HEK293T (cell line): ENCODE data around the gene UBE2G2.

Experiments used
- CTCF ChIA-PET: fragments of 350-600 bp; formaldehyde crosslinking; extraction: SDS; loops from one replicate; lab custom pipeline; 2021; ENCODE audit warnings: antibody characterized with exemption, inconsistent platforms; lab: Yijun Ruan, JAX
- POLR2A ChIA-PET: fragments of 350-600 bp; formaldehyde crosslinking; extraction: SDS; loops from one replicate; lab custom pipeline; 2020; ENCODE audit warnings: antibody characterized with exemption, inconsistent platforms; lab: Yijun Ruan, JAX
- DNase-seq: peaks from one replicate; pipeline ENCODE4 v3.0.0; 2012; ENCODE audit warnings: mixed read lengths; ENCODE audit errors: extremely low spot score
- ARNT ChIP-seq: fragments of 450-650 bp; IDR thresholded peaks from 2 replicates; pipeline ENCODE4 v1.6.1; 2017; ENCODE audit warnings: mild to moderate bottlenecking
- BHLHE40 ChIP-seq: fragments of 450-650 bp; IDR thresholded peaks from 2 replicates; pipeline ENCODE4 v1.6.1; 2016; ENCODE audit warnings: mild to moderate bottlenecking, moderate library complexity, borderline replicate concordance
- CTBP1 ChIP-seq: fragments of 450-650 bp; IDR thresholded peaks from 2 replicates; pipeline ENCODE4 v1.6.1; 2016; ENCODE audit warnings: borderline replicate concordance
- ELF4 ChIP-seq: fragments of 450-650 bp; IDR thresholded peaks from 2 replicates; pipeline ENCODE4 v1.6.1; 2017; ENCODE audit warnings: antibody characterized with exemption
- FOXA1 ChIP-seq: fragments of 450-650 bp; IDR thresholded peaks from 2 replicates; pipeline ENCODE4 v1.6.1; 2016; ENCODE audit warnings: mild to moderate bottlenecking
- FOXK2 ChIP-seq: fragments of 450-650 bp; IDR thresholded peaks from 2 replicates; pipeline ENCODE4 v1.6.1; 2016; ENCODE audit warnings: mild to moderate bottlenecking
- FOXM1 ChIP-seq: fragments of 450-650 bp; IDR thresholded peaks from 2 replicates; pipeline ENCODE4 v1.6.1; 2017; ENCODE audit warnings: mild to moderate bottlenecking, borderline replicate concordance
- HDGF ChIP-seq: fragments of 450-650 bp; IDR thresholded peaks from 2 replicates; pipeline ENCODE4 v1.6.1; 2017; ENCODE audit warnings: antibody characterized with exemption, borderline replicate concordance
- L3MBTL2 ChIP-seq: fragments of 450-650 bp; conservative IDR thresholded peaks from 2 replicates; pipeline ENCODE4 v1.6.1; 2016; ENCODE audit warnings: mild to moderate bottlenecking
- LEF1 ChIP-seq: fragments of 450-650 bp; IDR thresholded peaks from 2 replicates; pipeline ENCODE4 v1.6.1; 2017; ENCODE audit warnings: mild to moderate bottlenecking, borderline replicate concordance
- NFRKB ChIP-seq: fragments of 450-650 bp; IDR thresholded peaks from 2 replicates; pipeline ENCODE4 v1.6.1; 2016; ENCODE audit warnings: mild to moderate bottlenecking, moderate library complexity
- SP1 ChIP-seq: fragments of 450-650 bp; IDR thresholded peaks from 2 replicates; pipeline ENCODE4 v1.6.1; 2017
- SUZ12 ChIP-seq: fragments of 450-650 bp; IDR thresholded peaks from 2 replicates; pipeline ENCODE4 v1.6.1; 2016; ENCODE audit warnings: mild to moderate bottlenecking
- TARDBP ChIP-seq: fragments of 450-650 bp; IDR thresholded peaks from 2 replicates; pipeline ENCODE4 v1.6.1; 2016
- ZNF384 ChIP-seq: fragments of 450-650 bp; IDR thresholded peaks from 2 replicates; pipeline ENCODE4 v1.6.1; 2016
- TF ChIP-seq, protein P1 (sequence below): fragments of 450-650 bp; IDR thresholded peaks from 2 replicates; pipeline ENCODE4 v1.6.1; 2016

The UBE2G2 gene

DNA sequence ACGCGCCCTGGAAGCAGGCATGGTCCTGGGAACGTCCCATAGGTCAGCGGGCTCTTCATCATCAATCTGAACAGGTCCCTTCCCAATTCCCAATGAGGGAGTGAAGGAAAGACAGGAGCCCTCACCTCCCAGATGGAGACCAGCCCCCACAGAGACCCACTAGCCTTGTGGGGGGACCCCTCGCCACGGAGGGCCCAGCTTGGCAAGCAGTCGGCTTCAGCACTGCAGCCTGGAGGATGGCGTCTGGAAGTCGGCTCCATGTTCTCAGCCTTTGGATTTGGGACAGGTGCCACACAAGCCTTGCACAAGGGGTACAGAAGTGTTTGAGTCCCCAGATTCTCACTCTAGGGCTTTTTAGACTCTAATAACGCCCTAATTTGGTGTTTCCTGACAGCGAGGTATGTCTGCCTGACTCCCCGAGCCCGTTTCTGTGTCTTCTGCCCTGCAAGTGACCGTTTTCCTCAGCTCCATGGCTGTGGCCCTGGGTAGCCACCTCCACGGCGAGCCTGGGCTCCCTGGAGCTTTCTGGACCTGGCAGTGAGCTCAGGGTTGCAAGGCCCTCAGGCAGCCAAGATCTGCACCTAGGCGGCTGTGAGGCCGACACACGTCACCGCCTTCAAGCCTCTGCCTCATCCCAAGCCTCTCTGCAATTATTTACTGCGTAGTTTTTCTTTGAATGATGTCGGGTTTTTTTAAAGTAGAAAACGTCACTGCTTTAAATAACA is 41.3 kb upstream of the UBE2G2 start:
- POLR2A ChIA-PET = no interaction called here

DNA sequence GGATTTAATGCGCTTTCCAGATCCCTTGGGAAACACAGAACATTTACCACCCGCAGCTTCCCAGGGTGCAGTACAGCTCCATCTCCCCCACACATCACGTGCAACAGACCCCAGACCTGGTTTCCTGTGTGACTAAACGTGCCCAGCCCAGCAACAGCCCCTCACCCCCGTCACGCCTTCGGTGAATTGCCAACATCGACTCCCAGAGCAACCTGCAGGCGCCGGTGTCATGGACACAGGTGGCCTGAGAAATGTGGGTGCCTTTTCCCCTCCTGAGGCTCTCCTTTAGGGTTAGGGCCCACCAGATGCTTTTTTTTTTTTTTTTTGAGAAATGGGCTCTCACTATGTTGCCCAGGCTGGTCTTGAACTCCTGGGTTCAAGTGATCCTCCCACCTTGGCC is 40.5 kb upstream of the UBE2G2 start:
- POLR2A ChIA-PET = no interaction called here
- TF ChIP-seq TARDBP = no peak
- no peak for TF ChIP-seq FOXM1
- TF ChIP-seq NFRKB = no peak
- TF ChIP-seq, protein P1, sequence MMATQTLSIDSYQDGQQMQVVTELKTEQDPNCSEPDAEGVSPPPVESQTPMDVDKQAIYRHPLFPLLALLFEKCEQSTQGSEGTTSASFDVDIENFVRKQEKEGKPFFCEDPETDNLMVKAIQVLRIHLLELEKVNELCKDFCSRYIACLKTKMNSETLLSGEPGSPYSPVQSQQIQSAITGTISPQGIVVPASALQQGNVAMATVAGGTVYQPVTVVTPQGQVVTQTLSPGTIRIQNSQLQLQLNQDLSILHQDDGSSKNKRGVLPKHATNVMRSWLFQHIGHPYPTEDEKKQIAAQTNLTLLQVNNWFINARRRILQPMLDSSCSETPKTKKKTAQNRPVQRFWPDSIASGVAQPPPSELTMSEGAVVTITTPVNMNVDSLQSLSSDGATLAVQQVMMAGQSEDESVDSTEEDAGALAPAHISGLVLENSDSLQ = no peak
- TF ChIP-seq LEF1 = no peak
- no peak for TF ChIP-seq BHLHE40
- no peak for TF ChIP-seq FOXA1
- TF ChIP-seq ELF4 = no peak
- no peak for TF ChIP-seq SUZ12
- no peak for TF ChIP-seq FOXK2
- TF ChIP-seq ZNF384 = no peak
- TF ChIP-seq HDGF = no peak
- no peak for TF ChIP-seq ARNT
- no peak for TF ChIP-seq L3MBTL2
- TF ChIP-seq SP1 = no peak
- TF ChIP-seq CTBP1 = no peak
- DNase-seq = no peak
- CTCF ChIA-PET = no interaction called here

More for the DNA sequence above, 41.3 kb upstream of the UBE2G2 start:
- CTCF ChIA-PET = no interaction called here
- DNase-seq = no peak
- no peak for TF ChIP-seq FOXK2
- no peak for TF ChIP-seq FOXA1
- TF ChIP-seq NFRKB = no peak
- no peak for TF ChIP-seq SP1
- no peak for TF ChIP-seq TARDBP
- TF ChIP-seq, protein P1 = no peak
- no peak for TF ChIP-seq CTBP1
- TF ChIP-seq ARNT = no peak
- no peak for TF ChIP-seq FOXM1
- TF ChIP-seq LEF1 = no peak
- TF ChIP-seq BHLHE40 = no peak
- TF ChIP-seq HDGF = no peak
- no peak for TF ChIP-seq L3MBTL2
- no peak for TF ChIP-seq SUZ12
- TF ChIP-seq ELF4 = no peak
- no peak for TF ChIP-seq ZNF384

DNA sequence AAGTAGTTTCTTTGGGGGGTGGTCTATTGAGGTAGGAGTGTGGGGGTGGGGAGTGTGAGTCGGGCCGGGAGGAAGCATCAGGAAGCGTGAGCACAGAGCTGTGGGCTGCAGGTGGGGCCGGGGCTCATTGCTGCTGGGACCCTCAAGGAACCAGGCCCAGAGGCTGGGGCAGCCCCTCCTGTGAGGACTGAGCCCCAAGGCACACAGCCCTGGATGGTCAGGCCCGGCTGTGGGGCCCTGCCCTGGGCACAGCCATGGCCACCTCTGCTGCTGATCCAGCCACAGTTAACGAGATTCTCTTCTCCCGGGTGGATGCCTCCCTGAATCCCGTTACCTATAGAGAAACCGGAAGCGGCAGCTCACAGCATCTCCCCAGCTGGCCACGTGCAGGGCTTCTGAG is 39.2 kb upstream of the UBE2G2 start:
- CTCF ChIA-PET = no interaction called here
- POLR2A ChIA-PET = interaction anchor here (0.9 kb wide), 1 partner anchor 23 kb away, joined by 3 read pairs; the partner anchor contains the start of gene SUMO3
- no peak for DNase-seq
- TF ChIP-seq L3MBTL2 (no peak), CTBP1 (no peak), SP1 (no peak), SUZ12 (no peak), ELF4 (no peak), BHLHE40 (no peak), TARDBP (no peak), FOXK2 (no peak), LEF1 (no peak), ARNT (no peak), FOXM1 (no peak), ZNF384 (no peak), HDGF (no peak), FOXA1 (no peak), NFRKB (no peak)
- TF ChIP-seq, protein P1 = no peak

DNA sequence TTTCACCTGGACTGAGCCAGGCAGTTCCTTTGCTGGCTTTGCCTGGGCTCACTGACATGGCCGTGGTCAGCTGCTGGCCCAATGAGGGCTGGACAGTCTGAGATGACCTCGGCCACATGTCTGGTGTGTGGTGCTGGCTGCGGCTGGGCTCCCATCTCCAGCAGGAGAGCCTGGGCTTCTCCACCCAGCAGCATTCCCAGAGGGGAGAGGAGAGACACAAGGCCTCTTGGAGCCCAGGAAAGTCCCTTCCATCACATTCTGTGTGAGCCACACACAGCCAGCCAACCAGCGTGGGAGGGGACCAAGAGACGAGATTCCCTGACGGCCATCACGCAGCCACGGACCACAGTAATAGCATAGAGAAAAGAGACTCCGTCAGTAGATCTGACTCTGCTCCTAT is 37.3 kb upstream of the UBE2G2 start:
- ChIA-PET POLR2A (no interaction called here), CTCF (no interaction called here)
- no peak for TF ChIP-seq L3MBTL2
- TF ChIP-seq HDGF = no peak
- no peak for TF ChIP-seq CTBP1
- no peak for TF ChIP-seq ELF4
- no peak for TF ChIP-seq LEF1
- no peak for TF ChIP-seq SUZ12
- TF ChIP-seq BHLHE40 = no peak
- TF ChIP-seq ZNF384 = no peak
- TF ChIP-seq SP1 = no peak
- TF ChIP-seq TARDBP = no peak
- no peak for TF ChIP-seq NFRKB
- TF ChIP-seq ARNT = no peak
- TF ChIP-seq FOXK2 = no peak
- TF ChIP-seq FOXA1 = no peak
- TF ChIP-seq, protein P1 = no peak
- TF ChIP-seq FOXM1 = no peak
- no peak for DNase-seq

DNA sequence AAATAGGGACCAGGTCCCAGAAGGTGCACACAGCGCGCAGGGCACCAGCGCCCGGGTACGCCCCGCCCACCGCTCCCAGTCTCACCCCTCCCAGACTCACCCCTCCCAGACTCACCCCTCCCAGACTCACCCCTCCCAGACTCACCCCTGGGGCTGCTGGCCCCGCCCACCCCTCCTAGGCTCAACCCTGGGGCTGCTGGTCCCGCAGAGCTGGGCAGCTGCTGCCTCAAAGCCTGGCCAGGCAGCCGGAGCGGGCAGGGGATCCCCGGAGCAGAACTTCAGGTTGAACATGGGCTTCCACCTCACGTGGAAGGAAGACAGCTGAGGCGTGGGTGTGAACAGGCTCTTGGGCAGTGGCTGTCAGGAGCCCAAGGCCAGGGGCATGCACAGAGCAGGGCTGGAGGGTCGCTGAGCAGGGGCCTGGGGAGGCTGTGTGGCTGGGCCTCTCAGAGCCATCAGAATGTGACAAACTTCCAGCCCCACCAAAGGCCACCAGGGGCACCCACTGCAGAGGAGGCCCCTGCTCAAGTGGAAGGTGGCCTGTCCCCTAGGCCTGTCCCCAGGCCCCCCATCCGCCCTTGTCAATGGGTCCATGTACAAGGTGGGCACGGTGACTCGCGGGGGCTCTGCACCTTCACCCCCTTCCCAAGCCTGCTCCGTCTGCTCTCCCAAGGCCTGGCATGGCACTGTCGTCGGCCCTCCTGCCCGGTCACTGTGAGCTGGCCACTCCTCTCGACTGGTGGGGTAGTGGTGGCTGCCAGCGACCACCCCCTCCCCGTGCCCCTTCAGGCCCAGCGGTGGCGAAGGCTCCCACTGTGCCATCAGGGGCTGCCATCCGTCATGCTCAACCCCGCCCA is 36.6 kb upstream of the UBE2G2 start:
- ChIA-PET POLR2A (no interaction called here), CTCF (no interaction called here)
- no peak for DNase-seq
- TF ChIP-seq BHLHE40 = no peak
- TF ChIP-seq, protein P1 = no peak
- TF ChIP-seq HDGF = no peak
- no peak for TF ChIP-seq ARNT
- TF ChIP-seq NFRKB = no peak
- no peak for TF ChIP-seq FOXA1
- no peak for TF ChIP-seq SP1
- no peak for TF ChIP-seq L3MBTL2
- no peak for TF ChIP-seq CTBP1
- no peak for TF ChIP-seq FOXM1
- no peak for TF ChIP-seq ZNF384
- no peak for TF ChIP-seq TARDBP
- TF ChIP-seq ELF4 = no peak
